ENCODE data around the gene SAFB. TPM values are rescaled to one million over a fixed set of nuclear protein-coding genes. Genes with fewer than 3 reads are reported as not detected.

Gene SAFB
- total RNA-seq, 4 donors from 2014 or later = 39.7 to 73.6 (median 65.2) TPM

Small RNAs within 50 kb of the gene (small RNA-seq; reads per million reads assigned to genes)
- gene SNRPEP4 = 0 reads per million in 4 donors

Other genes with a start within 250 kb of the SAFB start
- not detected for gene ZNRF4, start 167.7 kb upstream of the SAFB start, total RNA-seq
- under 1 TPM; 0.35 to 0.64 (median 0.44) TPM for gene TINCR, start 55.1 kb upstream of the SAFB start, total RNA-seq
- gene SAFB2, start 307 bp upstream of the SAFB start, total RNA-seq = 10 to 100 TPM; 25.3 to 81.6 (median 41.6) TPM
- gene MICOS13, start 57.4 kb downstream of the SAFB start, total RNA-seq = 10 to 100 TPM; 29.7 to 60.6 (median 50.7) TPM
- 10 to 100 TPM; 11.2 to 22.9 (median 18.9) TPM for gene HSD11B1L, start 57.9 kb downstream of the SAFB start, total RNA-seq
- 1,000 to 10,000 TPM in 1 of 4 donors, 100 to 1,000 TPM in 3; 393 to 1,204 (median 723) TPM for gene RPL36, start 67.2 kb downstream of the SAFB start, total RNA-seq
- gene LONP1, start 97.1 kb downstream of the SAFB start, total RNA-seq = 10 to 100 TPM; 44.5 to 73.2 (median 64.1) TPM
- gene CATSPERD, start 97.6 kb downstream of the SAFB start, total RNA-seq = under 1 TPM in 2 of 4 donors, not detected in 2; 0.27 to 0.47 TPM
- gene PRR22, start 161.7 kb downstream of the SAFB start, total RNA-seq = under 1 TPM in 1 of 4 donors, not detected in 3; 0.40 TPM
- gene DUS3L, start 168.1 kb downstream of the SAFB start, total RNA-seq = 10 to 100 TPM; 14.1 to 39.4 (median 22.6) TPM
- 10 to 100 TPM in 2 of 4 donors, 1 to 10 TPM in 2; 3.6 to 27.2 (median 14.6) TPM for gene NRTN, start 182.0 kb downstream of the SAFB start, total RNA-seq
- 1 to 10 TPM in 1 of 4 donors, not detected in 3; 3.0 TPM for gene FUT6, start 216.6 kb downstream of the SAFB start, total RNA-seq
- gene FUT3, start 228.4 kb downstream of the SAFB start, total RNA-seq = 1 to 10 TPM in 2 of 4 donors, under 1 TPM in 1, not detected in 1; 0.12 to 4.8 (median 4.5) TPM
- not detected for gene FUT5, start 247.5 kb downstream of the SAFB start, total RNA-seq

Measured in gastroesophageal sphincter (tissue), 4 donors.